ENCODE data around the gene NUTF2.
"Not testable (repeated sequence)": the region's sequence is repeated elsewhere in the genome, so short reads cannot be mapped to it uniquely, and the experiment has no call there.

Gene NUTF2

DNA sequence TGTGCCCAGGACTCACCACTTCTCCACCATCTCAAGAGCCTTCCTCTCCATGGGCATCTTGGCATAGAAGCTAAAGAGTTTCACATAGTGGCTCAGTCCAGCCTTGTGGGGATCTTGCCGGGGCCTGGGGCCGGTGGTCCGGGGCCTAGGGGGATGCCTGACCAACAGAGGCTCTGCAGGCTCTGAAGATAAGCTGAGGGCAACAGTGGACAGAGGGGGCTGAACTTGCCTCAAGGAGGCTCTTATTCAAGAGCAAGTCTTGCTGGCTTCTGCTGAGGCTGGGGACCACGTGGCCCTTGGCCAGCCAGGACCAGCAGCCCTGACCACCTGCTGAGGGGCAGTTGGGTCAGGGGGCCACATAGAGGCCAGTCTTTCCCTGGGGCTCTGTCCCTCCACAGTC, 18.1 kb upstream of the NUTF2 start:
- H3K4me1 Mint-ChIP-seq: peaks cover 12% of the 10 kb centered on the region
- H3K9me3 Mint-ChIP-seq: no peaks in the 10 kb centered on the region
- no peak overlapping the region for H3K27ac Mint-ChIP-seq
- TF ChIP-seq CTCF (IDR thresholded peaks at IDR 0.05): no peak
- peaks cover 3% of the 10 kb centered on the region for H3K27me3 Mint-ChIP-seq (ENCODE audit: low read depth, poor library complexity)
- H3K36me3 Mint-ChIP-seq (ENCODE audit: low read depth): peaks cover 28% of the 10 kb centered on the region
- DNase-seq: no peak
- no peak overlapping the region for H3K4me3 Mint-ChIP-seq

DNA sequence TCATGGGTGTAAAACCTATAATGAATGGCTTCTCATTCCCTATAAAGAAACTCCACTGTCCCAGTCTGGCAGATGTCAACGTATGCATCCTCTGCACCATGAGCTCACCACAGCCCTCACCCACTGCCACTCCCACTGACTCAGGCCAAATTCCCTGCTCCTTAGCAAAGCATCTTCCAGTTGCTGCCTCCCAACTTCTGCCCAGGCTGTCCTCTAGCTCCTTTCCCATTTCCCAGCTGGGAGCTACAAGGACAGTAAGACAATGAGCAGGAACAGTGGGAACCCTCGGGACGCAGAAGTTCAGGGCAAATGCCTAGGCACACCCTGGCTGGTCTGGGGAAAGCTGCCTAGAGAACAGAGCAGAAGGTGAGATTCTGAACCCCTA, 13.7 kb upstream of the NUTF2 start:
- H3K9me3 Mint-ChIP-seq: no peaks in the 10 kb centered on the region
- TF ChIP-seq CTCF (IDR thresholded peaks at IDR 0.05): no peak
- H3K4me3 Mint-ChIP-seq: peak overlapping the region; percentile 90
- H3K4me1 Mint-ChIP-seq: peaks cover 17% of the 10 kb centered on the region
- peaks cover 6% of the 10 kb centered on the region for H3K27me3 Mint-ChIP-seq (ENCODE audit: low read depth, poor library complexity)
- no peak for DNase-seq
- H3K27ac Mint-ChIP-seq: no peak overlapping the region
- H3K36me3 Mint-ChIP-seq (ENCODE audit: low read depth): peaks cover 17% of the 10 kb centered on the region

GRCh38 chr16:67833415-67834241, 13.1 kb upstream of the NUTF2 start:
- H3K27ac Mint-ChIP-seq: no peak overlapping the region
- DNase-seq: peak; percentile 98
- H3K4me3 Mint-ChIP-seq: peak overlapping the region; percentile 90
- TF ChIP-seq CTCF (IDR thresholded peaks at IDR 0.05): no peak
- peaks cover 17% of the 10 kb centered on the region for H3K4me1 Mint-ChIP-seq
- peaks cover 17% of the 10 kb centered on the region for H3K36me3 Mint-ChIP-seq (ENCODE audit: low read depth)
- no peaks in the 10 kb centered on the region for H3K9me3 Mint-ChIP-seq
- H3K27me3 Mint-ChIP-seq (ENCODE audit: low read depth, poor library complexity): peaks cover 9% of the 10 kb centered on the region

DNA sequence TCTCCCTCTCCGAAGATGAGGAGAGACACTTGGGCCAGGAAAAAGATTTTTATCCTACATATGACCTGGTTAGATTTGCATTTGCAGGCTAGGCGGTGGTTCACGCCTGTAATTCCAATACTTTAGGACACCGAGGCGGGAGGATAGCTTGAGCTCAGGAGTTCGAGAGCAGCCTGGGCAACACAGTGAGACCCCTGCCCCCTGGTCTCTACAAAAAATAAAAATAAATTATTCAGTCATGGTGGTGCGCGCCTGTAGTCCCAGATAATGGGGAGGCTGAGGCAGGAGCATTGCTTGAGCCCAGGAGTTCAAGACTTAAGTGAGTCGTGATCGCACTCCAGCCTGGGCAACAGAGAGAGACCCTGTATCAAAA, 12.5 kb upstream of the NUTF2 start:
- Mint-ChIP-seq H3K27ac (no peak overlapping the region), H3K36me3 (ENCODE audit: low read depth) (peaks cover 17% of the 10 kb centered on the region), H3K4me1 (peaks cover 17% of the 10 kb centered on the region), H3K4me3 (peak overlapping the region; percentile 90), H3K27me3 (ENCODE audit: low read depth, poor library complexity) (peaks cover 9% of the 10 kb centered on the region), H3K9me3 (no peaks in the 10 kb centered on the region)
- no peak for DNase-seq
- TF ChIP-seq CTCF (IDR thresholded peaks at IDR 0.05): no peak

DNA sequence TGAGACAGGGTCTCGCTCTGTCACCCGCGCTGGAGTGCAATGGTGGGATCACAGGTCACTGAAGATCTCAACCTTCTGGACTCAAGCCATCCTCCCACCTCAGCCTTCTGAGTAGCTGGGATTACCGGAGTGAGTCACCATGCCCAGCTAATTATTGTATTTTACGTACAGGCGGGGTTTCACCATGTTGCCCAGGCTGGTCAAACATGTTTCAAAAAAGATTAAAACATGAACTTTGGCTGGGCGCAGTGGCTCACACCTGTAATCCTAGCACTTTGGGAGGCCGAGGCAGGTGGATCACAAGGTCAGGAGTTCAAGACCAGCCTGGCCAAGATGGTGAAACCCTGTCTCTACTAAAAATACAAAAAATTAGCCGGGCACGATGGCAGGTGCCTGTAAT, 9.5 kb upstream of the NUTF2 start:
- H3K36me3 Mint-ChIP-seq (ENCODE audit: low read depth); H3K9me3 Mint-ChIP-seq: not testable (repeated sequence)

GRCh38 chr16:67837811-67838210, 8.9 kb upstream of the NUTF2 start:
- no peak overlapping the region for H3K27ac Mint-ChIP-seq
- peaks cover 9% of the 10 kb centered on the region for H3K27me3 Mint-ChIP-seq (ENCODE audit: low read depth, poor library complexity)
- peaks cover 17% of the 10 kb centered on the region for H3K4me1 Mint-ChIP-seq
- H3K4me3 Mint-ChIP-seq: no peak overlapping the region
- H3K9me3 Mint-ChIP-seq: no peaks in the 10 kb centered on the region
- H3K36me3 Mint-ChIP-seq (ENCODE audit: low read depth): no peaks in the 10 kb centered on the region
- DNase-seq: no peak
- no peak for TF ChIP-seq CTCF (IDR thresholded peaks at IDR 0.05)

More for the DNA sequence above, 9.5 kb upstream of the NUTF2 start:
- not testable (repeated sequence) for DNase-seq; H3K27me3 Mint-ChIP-seq (ENCODE audit: low read depth, poor library complexity); H3K27ac Mint-ChIP-seq; H3K4me3 Mint-ChIP-seq
- peaks cover 21% of the 10 kb centered on the region for H3K4me1 Mint-ChIP-seq
